Epithelial cell of proximal tubule (primary cell): ENCODE measurements around the gene MGAT3. TPM values are rescaled to one million over a fixed set of nuclear protein-coding genes. Genes with fewer than 3 reads are reported as not detected.
A peak's percentile ranks its signal among the peaks of the same experiment; 100 is the strongest.

Experiments used
- DNase-seq: peaks from one replicate; pipeline ENCODE4 v3.0.0-alpha.2; 2011; ENCODE audit warnings: low read depth
- H3K4me3 ChIP-seq: 2 replicates; pipeline ENCODE4 v1.5.1; 2011; ENCODE audit warnings: low read depth, mild to moderate bottlenecking, low read length
- total RNA-seq: library from RNA; depleted of rRNA; stranded (reverse); fragments of >200 nt; gene quantifications from 2 replicates; pipeline ENCODE4 v1.2.3, GENCODE V29; 2015
- TF ChIP-seq, protein P1 (sequence below): conservative IDR thresholded peaks from 2 replicates; pipeline ENCODE4 v1.5.1; 2012; ENCODE audit warnings: low read depth, mild to moderate bottlenecking, low read length

The MGAT3 gene
- total RNA-seq, 1 donor from 2014 or later: 2.4 TPM

DNA sequence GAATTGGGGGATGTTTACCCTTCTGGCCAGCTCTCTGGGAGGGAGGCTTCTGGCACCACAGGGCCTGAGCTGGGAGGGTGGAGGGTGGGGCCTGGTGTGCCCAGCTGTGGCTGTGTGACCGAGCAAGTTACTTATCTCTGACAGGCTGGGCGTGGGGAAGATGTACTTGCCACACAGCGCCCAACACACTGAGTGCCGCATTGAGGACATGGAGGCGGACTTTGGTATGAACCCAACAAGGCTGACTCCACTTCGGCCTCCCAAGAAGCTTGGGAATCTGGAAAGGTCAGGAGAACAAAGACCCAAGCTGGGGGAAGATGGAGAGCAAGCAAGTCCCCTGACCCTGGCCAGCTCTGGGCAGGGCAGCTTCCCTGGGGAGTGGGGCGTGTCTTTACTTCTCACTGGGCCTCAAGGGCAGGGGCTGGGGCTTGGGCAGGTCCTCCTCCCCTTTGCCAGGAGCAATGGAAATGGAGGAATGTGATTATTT is 2.4 kb upstream of the MGAT3 start:
- H3K4me3 ChIP-seq: no peak overlapping the region
- DNase-seq: no peak
- TF ChIP-seq, protein P1, sequence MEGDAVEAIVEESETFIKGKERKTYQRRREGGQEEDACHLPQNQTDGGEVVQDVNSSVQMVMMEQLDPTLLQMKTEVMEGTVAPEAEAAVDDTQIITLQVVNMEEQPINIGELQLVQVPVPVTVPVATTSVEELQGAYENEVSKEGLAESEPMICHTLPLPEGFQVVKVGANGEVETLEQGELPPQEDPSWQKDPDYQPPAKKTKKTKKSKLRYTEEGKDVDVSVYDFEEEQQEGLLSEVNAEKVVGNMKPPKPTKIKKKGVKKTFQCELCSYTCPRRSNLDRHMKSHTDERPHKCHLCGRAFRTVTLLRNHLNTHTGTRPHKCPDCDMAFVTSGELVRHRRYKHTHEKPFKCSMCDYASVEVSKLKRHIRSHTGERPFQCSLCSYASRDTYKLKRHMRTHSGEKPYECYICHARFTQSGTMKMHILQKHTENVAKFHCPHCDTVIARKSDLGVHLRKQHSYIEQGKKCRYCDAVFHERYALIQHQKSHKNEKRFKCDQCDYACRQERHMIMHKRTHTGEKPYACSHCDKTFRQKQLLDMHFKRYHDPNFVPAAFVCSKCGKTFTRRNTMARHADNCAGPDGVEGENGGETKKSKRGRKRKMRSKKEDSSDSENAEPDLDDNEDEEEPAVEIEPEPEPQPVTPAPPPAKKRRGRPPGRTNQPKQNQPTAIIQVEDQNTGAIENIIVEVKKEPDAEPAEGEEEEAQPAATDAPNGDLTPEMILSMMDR: no peak

DNA sequence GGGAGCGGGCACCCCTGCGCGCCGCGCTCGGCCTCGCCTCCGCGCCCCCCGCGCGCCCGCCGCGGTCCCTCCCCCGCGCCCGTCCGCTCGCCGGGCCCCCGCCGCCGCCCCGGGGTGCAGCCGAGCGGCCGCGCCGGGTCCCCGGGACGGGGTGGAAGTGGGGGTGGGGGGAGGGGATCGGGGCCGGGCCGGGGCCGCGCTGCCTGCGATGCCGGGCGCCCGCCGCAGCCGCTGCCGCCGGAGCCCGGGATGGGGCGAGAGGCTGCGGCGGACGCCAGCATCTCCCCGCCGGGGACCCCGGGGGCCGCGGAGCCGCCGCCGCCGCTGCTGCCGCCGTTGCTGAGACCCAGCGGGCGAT is 365 bp downstream of the MGAT3 start:
- TF ChIP-seq, protein P1: no peak
- H3K4me3 ChIP-seq: peak overlapping the region; percentile 34
- no peak for DNase-seq

DNA sequence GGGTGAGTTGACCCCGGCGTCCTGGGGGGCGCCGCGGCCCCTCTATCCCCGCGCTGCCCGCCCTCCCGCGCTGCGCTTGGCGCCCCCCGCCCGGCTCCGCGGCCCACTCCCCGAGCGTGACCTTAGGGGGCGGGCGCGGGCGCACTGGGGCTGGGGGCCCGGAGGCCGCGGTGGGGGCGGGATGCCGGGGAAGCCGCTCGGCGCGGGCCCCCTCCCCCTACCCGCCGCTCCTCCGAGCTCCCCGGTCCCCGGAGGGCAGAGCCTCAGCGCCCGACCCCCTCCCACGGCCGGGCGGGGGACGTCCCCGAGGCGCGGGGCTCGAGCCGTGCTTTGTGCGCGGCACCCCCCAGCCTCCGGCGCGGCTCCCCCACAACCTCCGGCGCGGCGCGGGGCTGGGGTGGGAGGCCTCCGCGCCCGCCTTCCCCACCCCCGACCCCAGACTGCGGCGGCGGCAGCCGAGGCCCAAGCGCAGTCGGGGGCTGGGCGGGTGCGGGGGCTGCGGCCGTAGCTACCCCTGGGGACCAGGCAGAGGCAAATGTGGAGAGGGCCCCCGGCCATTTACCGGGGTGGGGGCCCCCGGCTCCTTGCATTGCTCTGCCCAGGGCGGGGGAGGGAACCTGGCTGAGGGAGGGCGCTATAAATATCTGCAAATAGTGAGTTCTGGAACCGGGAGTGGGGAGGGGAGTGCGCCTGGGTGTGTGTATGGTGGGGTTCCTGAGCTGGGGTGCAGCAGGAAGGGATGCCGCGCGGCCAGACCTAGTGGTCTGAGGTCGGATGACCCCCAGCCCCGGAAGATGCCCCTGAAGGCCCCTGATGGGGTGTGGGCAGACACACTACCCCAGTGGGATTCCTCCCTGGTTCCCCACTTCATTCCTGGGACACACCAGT is 988 bp downstream of the MGAT3 start:
- TF ChIP-seq, protein P1: no peak
- no peak for DNase-seq
- peak overlapping the region; percentile 34 for H3K4me3 ChIP-seq

- TF ChIP-seq, protein P1: no peak
- no peak for DNase-seq
- H3K4me3 ChIP-seq: peak overlapping the region; percentile 34
These were observed 1.8 kb downstream of the MGAT3 start for GRCh38 chr22:39458444-39459083.

GRCh38 chr22:39459681-39460080 is 2.9 kb downstream of the MGAT3 start:
- TF ChIP-seq, protein P1: no peak
- DNase-seq: no peak
- no peak overlapping the region for H3K4me3 ChIP-seq

- TF ChIP-seq, protein P1: peak; percentile 10
- no peak for DNase-seq
- no peak overlapping the region for H3K4me3 ChIP-seq
These were observed 5.8 kb downstream of the MGAT3 start for GRCh38 chr22:39462443-39463221.
